PC-3 (cell line): ENCODE results near the gene MYOF.

Source experiments
- EZH2 ChIP-seq: fragments of 300-600 bp; sonication (generic); IDR thresholded peaks from one replicate; pipeline ENCODE4 v1.6.1; 2017; ENCODE audit warnings: antibody characterized with exemption, mild to moderate bottlenecking, low read length; ENCODE audit not compliant: unreplicated experiment
- EZH2phosphoT487 ChIP-seq: fragments of 300-600 bp; sonication (generic); IDR thresholded peaks from 2 replicates; pipeline ENCODE4 v1.6.1; 2018; ENCODE audit warnings: mild to moderate bottlenecking, antibody characterized with exemption, low read length, borderline replicate concordance
- TF ChIP-seq, protein P1 (sequence below): fragments of 300-600 bp; sonication (generic); conservative IDR thresholded peaks from 2 replicates; pipeline ENCODE4 v1.5.1; 2017; ENCODE audit warnings: antibody characterized with exemption, low read depth, mild to moderate bottlenecking, low read length

DNA sequence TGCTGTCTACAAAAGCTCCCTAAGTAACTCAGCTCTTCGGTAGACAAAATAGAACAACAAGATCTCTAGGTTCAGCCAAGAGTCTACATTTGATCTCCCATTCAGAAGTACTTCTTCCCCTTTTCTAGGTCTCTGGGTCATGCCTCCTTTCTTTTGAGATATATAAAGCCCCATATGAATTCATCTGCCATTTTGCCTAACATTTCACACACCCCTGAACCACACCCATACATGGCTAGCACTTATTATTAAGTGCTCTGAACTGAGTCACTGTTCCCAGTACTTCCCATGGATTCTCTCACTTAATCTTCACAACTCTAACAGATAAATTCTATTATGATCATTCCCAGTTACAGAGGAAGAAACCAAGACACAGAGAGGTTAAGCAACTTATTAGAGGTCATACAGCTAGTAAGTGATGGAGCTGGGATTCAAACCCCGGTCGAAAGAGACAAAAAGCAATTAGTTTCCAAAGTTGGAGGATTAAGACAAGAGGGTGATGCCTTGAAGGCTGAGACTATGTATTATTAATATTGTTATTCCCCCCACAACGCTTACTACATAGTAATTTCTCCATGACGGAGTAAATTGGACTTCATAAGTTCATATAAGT is 17.3 kb downstream of the MYOF start:
- TF ChIP-seq, protein P1, sequence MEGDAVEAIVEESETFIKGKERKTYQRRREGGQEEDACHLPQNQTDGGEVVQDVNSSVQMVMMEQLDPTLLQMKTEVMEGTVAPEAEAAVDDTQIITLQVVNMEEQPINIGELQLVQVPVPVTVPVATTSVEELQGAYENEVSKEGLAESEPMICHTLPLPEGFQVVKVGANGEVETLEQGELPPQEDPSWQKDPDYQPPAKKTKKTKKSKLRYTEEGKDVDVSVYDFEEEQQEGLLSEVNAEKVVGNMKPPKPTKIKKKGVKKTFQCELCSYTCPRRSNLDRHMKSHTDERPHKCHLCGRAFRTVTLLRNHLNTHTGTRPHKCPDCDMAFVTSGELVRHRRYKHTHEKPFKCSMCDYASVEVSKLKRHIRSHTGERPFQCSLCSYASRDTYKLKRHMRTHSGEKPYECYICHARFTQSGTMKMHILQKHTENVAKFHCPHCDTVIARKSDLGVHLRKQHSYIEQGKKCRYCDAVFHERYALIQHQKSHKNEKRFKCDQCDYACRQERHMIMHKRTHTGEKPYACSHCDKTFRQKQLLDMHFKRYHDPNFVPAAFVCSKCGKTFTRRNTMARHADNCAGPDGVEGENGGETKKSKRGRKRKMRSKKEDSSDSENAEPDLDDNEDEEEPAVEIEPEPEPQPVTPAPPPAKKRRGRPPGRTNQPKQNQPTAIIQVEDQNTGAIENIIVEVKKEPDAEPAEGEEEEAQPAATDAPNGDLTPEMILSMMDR = no peak
- TF ChIP-seq EZH2 = no peak
- no peak for TF ChIP-seq EZH2phosphoT487
